Liver (tissue), 3 donors: ENCODE data around the gene BBS4.

Experiments used
- EGR1 ChIP-seq, 2 donors: IDR thresholded peaks; 2 replicates each; pipeline ENCODE4 v1.6.1; 2016 to 2018; ENCODE audit warnings: antibody characterized with exemption in 2 of 2, low read depth in 2 of 2
- RAD21 ChIP-seq, 2 donors: IDR thresholded peaks; 2 replicates each; pipeline ENCODE4 v1.6.1; 2016; ENCODE audit warnings: antibody characterized with exemption in 2 of 2, mild to moderate bottlenecking in 2 of 2
- TF ChIP-seq, protein P1 (sequence below): IDR thresholded peaks from 2 replicates; pipeline ENCODE4 v1.6.1; 2016; ENCODE audit warnings: antibody characterized with exemption, mild to moderate bottlenecking
- TF ChIP-seq, protein P2 (sequence below): fragments of 150-350 bp; IDR thresholded peaks from 2 replicates; pipeline ENCODE4 v1.5.1; 2017; ENCODE audit warnings: improper control_type of control experiment, low read depth, low read length; ENCODE audit not compliant: missing input control
- donor health status: healthy.
- donor health status: healthy.

DNA sequence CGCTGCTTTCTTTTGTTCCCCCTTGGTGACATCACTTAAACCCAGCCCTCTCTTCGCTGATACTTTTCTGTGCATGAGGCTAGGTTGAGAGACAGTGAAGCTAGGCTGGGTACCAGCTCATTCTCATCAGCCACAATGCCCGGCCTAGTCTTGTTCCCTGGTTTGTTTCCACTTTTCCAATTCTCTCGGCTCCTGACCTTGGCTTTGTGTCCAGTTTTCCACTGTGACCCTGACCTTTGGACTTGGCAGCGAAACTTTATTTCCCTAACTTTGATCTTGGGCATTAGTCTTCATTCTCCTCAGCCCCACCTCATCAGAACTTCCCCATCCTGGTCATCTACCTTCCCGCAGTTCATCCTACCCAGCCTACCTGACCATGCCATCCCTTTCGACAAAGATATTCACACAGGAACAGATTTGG lies 98.5 kb downstream of the BBS4 start:
- TF ChIP-seq, protein P1, sequence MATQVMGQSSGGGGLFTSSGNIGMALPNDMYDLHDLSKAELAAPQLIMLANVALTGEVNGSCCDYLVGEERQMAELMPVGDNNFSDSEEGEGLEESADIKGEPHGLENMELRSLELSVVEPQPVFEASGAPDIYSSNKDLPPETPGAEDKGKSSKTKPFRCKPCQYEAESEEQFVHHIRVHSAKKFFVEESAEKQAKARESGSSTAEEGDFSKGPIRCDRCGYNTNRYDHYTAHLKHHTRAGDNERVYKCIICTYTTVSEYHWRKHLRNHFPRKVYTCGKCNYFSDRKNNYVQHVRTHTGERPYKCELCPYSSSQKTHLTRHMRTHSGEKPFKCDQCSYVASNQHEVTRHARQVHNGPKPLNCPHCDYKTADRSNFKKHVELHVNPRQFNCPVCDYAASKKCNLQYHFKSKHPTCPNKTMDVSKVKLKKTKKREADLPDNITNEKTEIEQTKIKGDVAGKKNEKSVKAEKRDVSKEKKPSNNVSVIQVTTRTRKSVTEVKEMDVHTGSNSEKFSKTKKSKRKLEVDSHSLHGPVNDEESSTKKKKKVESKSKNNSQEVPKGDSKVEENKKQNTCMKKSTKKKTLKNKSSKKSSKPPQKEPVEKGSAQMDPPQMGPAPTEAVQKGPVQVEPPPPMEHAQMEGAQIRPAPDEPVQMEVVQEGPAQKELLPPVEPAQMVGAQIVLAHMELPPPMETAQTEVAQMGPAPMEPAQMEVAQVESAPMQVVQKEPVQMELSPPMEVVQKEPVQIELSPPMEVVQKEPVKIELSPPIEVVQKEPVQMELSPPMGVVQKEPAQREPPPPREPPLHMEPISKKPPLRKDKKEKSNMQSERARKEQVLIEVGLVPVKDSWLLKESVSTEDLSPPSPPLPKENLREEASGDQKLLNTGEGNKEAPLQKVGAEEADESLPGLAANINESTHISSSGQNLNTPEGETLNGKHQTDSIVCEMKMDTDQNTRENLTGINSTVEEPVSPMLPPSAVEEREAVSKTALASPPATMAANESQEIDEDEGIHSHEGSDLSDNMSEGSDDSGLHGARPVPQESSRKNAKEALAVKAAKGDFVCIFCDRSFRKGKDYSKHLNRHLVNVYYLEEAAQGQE = no peak
- TF ChIP-seq, protein P2, sequence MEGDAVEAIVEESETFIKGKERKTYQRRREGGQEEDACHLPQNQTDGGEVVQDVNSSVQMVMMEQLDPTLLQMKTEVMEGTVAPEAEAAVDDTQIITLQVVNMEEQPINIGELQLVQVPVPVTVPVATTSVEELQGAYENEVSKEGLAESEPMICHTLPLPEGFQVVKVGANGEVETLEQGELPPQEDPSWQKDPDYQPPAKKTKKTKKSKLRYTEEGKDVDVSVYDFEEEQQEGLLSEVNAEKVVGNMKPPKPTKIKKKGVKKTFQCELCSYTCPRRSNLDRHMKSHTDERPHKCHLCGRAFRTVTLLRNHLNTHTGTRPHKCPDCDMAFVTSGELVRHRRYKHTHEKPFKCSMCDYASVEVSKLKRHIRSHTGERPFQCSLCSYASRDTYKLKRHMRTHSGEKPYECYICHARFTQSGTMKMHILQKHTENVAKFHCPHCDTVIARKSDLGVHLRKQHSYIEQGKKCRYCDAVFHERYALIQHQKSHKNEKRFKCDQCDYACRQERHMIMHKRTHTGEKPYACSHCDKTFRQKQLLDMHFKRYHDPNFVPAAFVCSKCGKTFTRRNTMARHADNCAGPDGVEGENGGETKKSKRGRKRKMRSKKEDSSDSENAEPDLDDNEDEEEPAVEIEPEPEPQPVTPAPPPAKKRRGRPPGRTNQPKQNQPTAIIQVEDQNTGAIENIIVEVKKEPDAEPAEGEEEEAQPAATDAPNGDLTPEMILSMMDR = no peak
- no peak for TF ChIP-seq RAD21 (IDR thresholded peaks at IDR 0.05)
- no peak for TF ChIP-seq EGR1 (IDR thresholded peaks at IDR 0.05; ENCODE audit: low read depth in 2 of 2)
